A673 (cell line): Measurements from ENCODE around the gene PRKD3. TPM values are rescaled to one million over a fixed set of nuclear protein-coding genes. Genes with fewer than 3 reads are reported as not detected.

ENCODE experiments used
- BruUV-seq: library from RNA; stranded (reverse); fragments of 400-500 nt; replicated peaks from 2 replicates; lab custom pipeline; 2021; lab: Mats Ljungman, UMichigan
- CTCF ChIA-PET: fragments of 300-600 bp; sonication (Branson Sonifier 250); formaldehyde crosslinking; loops from one replicate; lab custom pipeline; 2022; ENCODE audit warnings: antibody characterized with exemption; lab: Charles Lee
- POLR2A ChIA-PET: fragments of 300-600 bp; sonication (Branson Sonifier 250); formaldehyde crosslinking; loops from one replicate; lab custom pipeline; 2022; ENCODE audit warnings: antibody characterized with exemption; ENCODE audit not compliant: low non-redundant PET; lab: Charles Lee
- DNase-seq: peaks from one replicate; pipeline ENCODE4 v3.0.0-alpha.2; 2015; ENCODE audit warnings: low spot score
- H3K27ac ChIP-seq: fragments of 200-600 bp; sonication (generic); 2 replicates; pipeline ENCODE4 v1.5.1; 2016; ENCODE audit warnings: mixed run types, low read depth, mild to moderate bottlenecking, mixed read lengths, antibody characterized with exemption, low read length; ENCODE audit not compliant: poor library complexity, severe bottlenecking
- H3K27me3 ChIP-seq: fragments of 200-600 bp; sonication (generic); replicated peaks from 2 replicates; pipeline ENCODE4 v1.6.1; 2017; ENCODE audit warnings: mixed run types, low read depth, mild to moderate bottlenecking, mixed read lengths, antibody characterized with exemption, low read length; ENCODE audit not compliant: insufficient read depth, poor library complexity
- H3K36me3 ChIP-seq: fragments of 200-600 bp; sonication (generic); 2 replicates; pipeline ENCODE4 v1.6.1; 2016; ENCODE audit warnings: mixed run types, mild to moderate bottlenecking, mixed read lengths, antibody characterized with exemption, low read length; ENCODE audit not compliant: insufficient read depth, poor library complexity, severe bottlenecking
- H3K4me1 ChIP-seq: fragments of 200-600 bp; sonication (generic); 2 replicates; pipeline ENCODE4 v1.6.1; 2017; ENCODE audit warnings: mixed run types, mild to moderate bottlenecking, mixed read lengths, antibody characterized with exemption, low read length; ENCODE audit not compliant: insufficient read depth, poor library complexity, severe bottlenecking
- H3K4me3 ChIP-seq: fragments of 200-600 bp; sonication (generic); 2 replicates; pipeline ENCODE4 v1.5.1; 2016; ENCODE audit warnings: low read depth, mixed run types, mild to moderate bottlenecking, mixed read lengths, low read length; ENCODE audit not compliant: poor library complexity, severe bottlenecking
- H3K9me3 ChIP-seq: fragments of 200-600 bp; sonication (generic); 2 replicates; pipeline ENCODE4 v1.6.1; 2016; ENCODE audit warnings: mixed run types, low read depth, mild to moderate bottlenecking, mixed read lengths, antibody characterized with exemption, low read length; ENCODE audit not compliant: poor library complexity, severe bottlenecking
- CTCF ChIP-seq: fragments of 300-800, 200-600 bp; sonication (generic); conservative IDR thresholded peaks from 2 replicates; pipeline ENCODE4 v1.5.1; 2017; ENCODE audit warnings: low read depth, mild to moderate bottlenecking, antibody characterized with exemption, low read length, moderate library complexity, mixed read lengths
- EZH2 ChIP-seq: fragments of 200-600 bp; sonication (generic); IDR thresholded peaks from 2 replicates; pipeline ENCODE4 v1.6.1; 2017; ENCODE audit warnings: borderline replicate concordance, low read depth, mild to moderate bottlenecking, mixed read lengths, antibody characterized with exemption, low read length; ENCODE audit not compliant: poor library complexity, severe bottlenecking
- intact Hi-C: fragments of 100-400 bp; cut with micrococcal nuclease; formaldehyde crosslinking; loops from one replicate; pipeline ENCODE4 v1.10.0; 2022; ENCODE audit not compliant: unreplicated experiment
- total RNA-seq: library from RNA; stranded (reverse); gene quantifications from 2 replicates; pipeline ENCODE4 v1.2.3, GENCODE V29; 2021

The PRKD3 gene
- total RNA-seq, 1 experiment from 2014 or later = 53.1 TPM

GRCh38 chr2:37326285-37326684 is 1.7 kb upstream of the PRKD3 start:
- H3K27ac ChIP-seq = no peak overlapping the region
- intact Hi-C loops = no loop called here
- no peak overlapping the region for H3K4me3 ChIP-seq
- H3K27me3 ChIP-seq = no peaks in the 10 kb centered on the region
- no peak for TF ChIP-seq EZH2
- no peak for TF ChIP-seq CTCF
- CTCF ChIA-PET = no interaction called here
- H3K4me1 ChIP-seq = peaks cover 23% of the 10 kb centered on the region
- peak; percentile 66 for DNase-seq
- POLR2A ChIA-PET = no interaction called here
- BruUV-seq = no TSS peak
- H3K36me3 ChIP-seq = no peaks in the 10 kb centered on the region
- no peaks in the 10 kb centered on the region for H3K9me3 ChIP-seq

- TF ChIP-seq CTCF (no peak), EZH2 (no peak)
- Histone ChIP-seq H3K4me1 (peaks cover 29% of the 10 kb centered on the region), H3K9me3 (no peaks in the 10 kb centered on the region), H3K36me3 (no peaks in the 10 kb centered on the region), H3K4me3 (peak overlapping the region; percentile 67), H3K27me3 (no peaks in the 10 kb centered on the region), H3K27ac (no peak overlapping the region)
- ChIA-PET CTCF (no interaction called here), POLR2A (no interaction called here)
- BruUV-seq = no TSS peak
- intact Hi-C loops = no loop called here
- no peak for DNase-seq
Measured at GRCh38 chr2:37325625-37326071, 1.0 kb upstream of the PRKD3 start.

- Histone ChIP-seq H3K27ac (peak overlapping the region; percentile 76), H3K36me3 (no peaks in the 10 kb centered on the region), H3K4me3 (peak overlapping the region; percentile 67), H3K9me3 (no peaks in the 10 kb centered on the region), H3K4me1 (peaks cover 30% of the 10 kb centered on the region), H3K27me3 (no peaks in the 10 kb centered on the region)
- intact Hi-C loops = no loop called here
- BruUV-seq = no TSS peak
- DNase-seq = no peak
- ChIA-PET CTCF (interaction anchor here (0.6 kb wide), 1 partner anchor 21 kb away, joined by 7 read pairs; no protein-coding TSS in a partner anchor), POLR2A (no interaction called here)
- no peak for TF ChIP-seq CTCF
- TF ChIP-seq EZH2 = no peak
Measured at GRCh38 chr2:37324536-37324785, 172 bp downstream of the PRKD3 start.
